PC-3 (cell line): ENCODE measurements around the gene WDR82. TPM values are rescaled to one million over a fixed set of nuclear protein-coding genes. Genes with fewer than 3 reads are reported as not detected.
A peak's percentile ranks its signal among the peaks of the same experiment; 100 is the strongest.

ENCODE experiments used
- ATAC-seq: fragments of 200-7000 bp; cut with Tn5 transposase; 2 replicates; pipeline ENCODE4 v1.9.1; 2020; ENCODE audit warnings: mild to moderate bottlenecking, moderate library complexity
- BruUV-seq: library from RNA; stranded (reverse); fragments of 400-500 nt; replicated peaks from 2 replicates; lab custom pipeline; 2021; lab: Mats Ljungman, UMichigan
- CTCF ChIA-PET: fragments of 300-600 bp; sonication (Branson Sonifier 250); formaldehyde crosslinking; loops from one replicate; lab custom pipeline; 2022; ENCODE audit warnings: antibody characterized with exemption; lab: Charles Lee
- POLR2A ChIA-PET: fragments of 300-600 bp; sonication (Branson Sonifier 250); formaldehyde crosslinking; loops from one replicate; lab custom pipeline; 2022; ENCODE audit warnings: antibody characterized with exemption; ENCODE audit not compliant: unreplicated experiment; lab: Charles Lee
- DNase-seq: peaks from one replicate; pipeline ENCODE4 v3.0.0-alpha.2; 2015
- H2AFZ ChIP-seq: fragments of 300-600 bp; sonication (generic); 2 replicates; pipeline ENCODE4 v1.6.0; 2016; ENCODE audit warnings: antibody characterized with exemption, low read length
- H3F3A ChIP-seq: fragments of 300-600 bp; sonication (generic); one replicate; pipeline ENCODE4 v1.6.0; 2017; ENCODE audit warnings: antibody characterized with exemption, low read length, control low read depth, mild to moderate bottlenecking; ENCODE audit not compliant: unreplicated experiment
- H3K27ac ChIP-seq: fragments of 300-600 bp; sonication (generic); 2 replicates; pipeline ENCODE4 v1.5.1; 2016; ENCODE audit warnings: mild to moderate bottlenecking, low read length
- H3K27me3 ChIP-seq: fragments of 300-600 bp; sonication (generic); 2 replicates; pipeline ENCODE4 v1.6.1; 2016; ENCODE audit warnings: low read length, mixed read lengths
- H3K36me3 ChIP-seq: fragments of 300-600 bp; sonication (generic); 2 replicates; pipeline ENCODE4 v1.6.1; 2016; ENCODE audit warnings: low read depth, mixed run types, low read length, mixed read lengths
- H3K4me1 ChIP-seq: fragments of 300-600 bp; sonication (generic); 2 replicates; pipeline ENCODE4 v1.5.1; 2016; ENCODE audit warnings: low read length; ENCODE audit not compliant: insufficient read depth
- H3K4me2 ChIP-seq: fragments of 300-600 bp; sonication (generic); 2 replicates; pipeline ENCODE4 v1.6.0; 2016; ENCODE audit warnings: low read length
- H3K4me3 ChIP-seq: fragments of 300-600 bp; sonication (generic); 2 replicates; pipeline ENCODE4 v1.5.1; 2016; ENCODE audit warnings: mild to moderate bottlenecking, low read length, mixed read lengths
- H3K79me2 ChIP-seq: fragments of 300-600 bp; sonication (generic); 2 replicates; pipeline ENCODE4 v1.6.1; 2017; ENCODE audit warnings: low read length, mixed read lengths
- H3K9ac ChIP-seq: fragments of 300-600 bp; sonication (generic); 2 replicates; pipeline ENCODE4 v1.6.0; 2016; ENCODE audit warnings: mild to moderate bottlenecking, low read length
- H3K9me2 ChIP-seq: fragments of 300-600 bp; sonication (generic); replicated peaks from 2 replicates; pipeline ENCODE4 v1.6.1; 2016; ENCODE audit warnings: mixed run types, low read length, mixed read lengths
- H3K9me3 ChIP-seq: fragments of 300-600 bp; sonication (generic); 2 replicates; pipeline ENCODE4 v1.6.1; 2016; ENCODE audit warnings: low read length, mixed read lengths
- H4K20me1 ChIP-seq: fragments of 300-600 bp; sonication (generic); 2 replicates; pipeline ENCODE4 v1.6.1; 2016; ENCODE audit warnings: low read length, mixed read lengths
- EZH2 ChIP-seq: fragments of 300-600 bp; sonication (generic); IDR thresholded peaks from one replicate; pipeline ENCODE4 v1.6.1; 2017; ENCODE audit warnings: antibody characterized with exemption, mild to moderate bottlenecking, low read length; ENCODE audit not compliant: unreplicated experiment
- EZH2phosphoT487 ChIP-seq: fragments of 300-600 bp; sonication (generic); IDR thresholded peaks from 2 replicates; pipeline ENCODE4 v1.6.1; 2018; ENCODE audit warnings: mild to moderate bottlenecking, antibody characterized with exemption, low read length, borderline replicate concordance
- intact Hi-C: fragments of 100-400 bp; cut with micrococcal nuclease; formaldehyde crosslinking; loops from 2 replicates; pipeline ENCODE4 v1.9.0; 2023
- total RNA-seq: library from RNA; depleted of rRNA; stranded (reverse); fragments of >200 nt; gene quantifications from 2 replicates; pipeline ENCODE4 v1.2.3, GENCODE V29; 2014
- TF ChIP-seq, protein P1 (sequence below): fragments of 300-600 bp; sonication (generic); conservative IDR thresholded peaks from 2 replicates; pipeline ENCODE4 v1.5.1; 2017; ENCODE audit warnings: antibody characterized with exemption, low read depth, mild to moderate bottlenecking, low read length

Gene WDR82
- total RNA-seq, 1 experiment from 2014 or later, result 56.4 TPM

DNA sequence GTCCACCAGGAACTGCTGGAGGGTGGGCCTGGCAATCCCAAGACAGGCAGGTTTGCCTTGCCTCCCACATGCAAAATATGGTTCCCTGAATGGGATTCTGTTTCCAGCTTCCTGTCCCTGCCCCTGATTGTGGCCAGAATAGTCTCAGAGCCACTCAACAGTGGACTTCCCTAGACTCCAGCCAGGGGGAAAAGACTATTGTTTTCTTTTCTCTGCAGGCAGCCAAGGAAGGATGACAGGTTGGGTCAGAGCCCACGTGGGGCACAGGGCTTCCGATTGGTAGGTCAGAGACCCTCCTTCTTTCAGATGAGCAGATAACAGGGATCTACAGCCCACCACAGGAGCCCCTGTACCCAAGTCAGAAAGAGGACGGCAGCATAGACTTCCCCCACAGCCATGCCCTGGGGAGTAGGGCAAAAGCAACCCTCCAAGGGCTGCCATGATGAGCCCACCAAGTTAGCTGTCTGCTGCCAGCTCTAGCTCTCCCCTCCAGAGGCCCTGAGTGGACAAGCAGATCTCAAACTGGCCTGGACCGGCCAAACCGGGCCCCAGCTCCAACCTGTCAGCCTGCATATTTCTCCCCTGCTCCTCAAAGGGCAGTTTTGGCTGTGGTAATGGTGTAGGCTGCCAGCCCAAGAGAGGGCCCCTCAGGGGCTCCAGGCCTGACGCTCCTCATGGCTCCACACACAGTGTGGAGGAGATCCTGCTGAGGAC, 59.4 kb downstream of the WDR82 start:
- Histone ChIP-seq H3K4me2 (peak overlapping the region; percentile 7; the same call in 1 of the 2 replicates), H3K4me1 (peaks cover 50% of the 10 kb centered on the region), H3K27me3 (no peaks in the 10 kb centered on the region), H3F3A (peaks cover 11% of the 10 kb centered on the region), H3K9me2 (no peaks in the 10 kb centered on the region), H3K9me3 (no peaks in the 10 kb centered on the region), H3K79me2 (no peaks in the 10 kb centered on the region), H3K4me3 (no peak overlapping the region), H3K27ac (peak overlapping the region; percentile 98), H2AFZ (no peak overlapping the region), H4K20me1 (no peaks in the 10 kb centered on the region), H3K9ac (peak overlapping the region; percentile 18), H3K36me3 (peaks cover 18% of the 10 kb centered on the region; the same call in 1 of the 2 replicates)
- TF ChIP-seq EZH2phosphoT487 (no peak), EZH2 (no peak)
- TF ChIP-seq, protein P1, sequence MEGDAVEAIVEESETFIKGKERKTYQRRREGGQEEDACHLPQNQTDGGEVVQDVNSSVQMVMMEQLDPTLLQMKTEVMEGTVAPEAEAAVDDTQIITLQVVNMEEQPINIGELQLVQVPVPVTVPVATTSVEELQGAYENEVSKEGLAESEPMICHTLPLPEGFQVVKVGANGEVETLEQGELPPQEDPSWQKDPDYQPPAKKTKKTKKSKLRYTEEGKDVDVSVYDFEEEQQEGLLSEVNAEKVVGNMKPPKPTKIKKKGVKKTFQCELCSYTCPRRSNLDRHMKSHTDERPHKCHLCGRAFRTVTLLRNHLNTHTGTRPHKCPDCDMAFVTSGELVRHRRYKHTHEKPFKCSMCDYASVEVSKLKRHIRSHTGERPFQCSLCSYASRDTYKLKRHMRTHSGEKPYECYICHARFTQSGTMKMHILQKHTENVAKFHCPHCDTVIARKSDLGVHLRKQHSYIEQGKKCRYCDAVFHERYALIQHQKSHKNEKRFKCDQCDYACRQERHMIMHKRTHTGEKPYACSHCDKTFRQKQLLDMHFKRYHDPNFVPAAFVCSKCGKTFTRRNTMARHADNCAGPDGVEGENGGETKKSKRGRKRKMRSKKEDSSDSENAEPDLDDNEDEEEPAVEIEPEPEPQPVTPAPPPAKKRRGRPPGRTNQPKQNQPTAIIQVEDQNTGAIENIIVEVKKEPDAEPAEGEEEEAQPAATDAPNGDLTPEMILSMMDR, result no peak
- POLR2A ChIA-PET, result interaction anchor here (1.4 kb wide), 1 partner anchor 18 kb away, joined by 8 read pairs; no protein-coding TSS in a partner anchor
- intact Hi-C loops, result loop anchor here (10.0 kb wide), 1 partner anchor 164 kb away; the partner anchor contains the start of gene DUSP7
- no TSS peak for BruUV-seq
- ATAC-seq (no peak), DNase-seq (peak; percentile 52)
- CTCF ChIA-PET, result interaction anchor here (0.6 to 2.2 kb wide), 5 partner anchors 12 to 217 kb away, joined by 3 to 28 read pairs (median 4); no protein-coding TSS in a partner anchor

DNA sequence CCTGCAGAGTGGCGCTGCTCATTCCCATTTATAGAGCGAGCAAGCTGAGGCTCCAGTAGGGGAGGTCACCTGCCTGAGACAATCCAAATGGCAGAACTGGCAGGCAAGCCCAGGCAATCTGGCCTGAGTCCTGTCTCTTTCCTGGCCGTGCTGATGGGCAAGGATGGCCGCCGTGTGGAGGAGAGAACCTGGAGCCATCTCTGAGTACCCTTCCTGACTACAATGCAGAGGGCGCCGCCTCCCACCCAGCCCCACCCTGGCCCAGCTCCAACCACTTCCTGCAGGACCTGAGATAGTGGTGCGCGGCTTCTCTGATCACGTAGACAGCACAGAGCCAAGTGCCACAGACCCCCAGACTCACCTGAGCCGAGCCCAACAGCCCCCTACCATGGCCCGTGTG, 60.0 kb downstream of the WDR82 start:
- peak overlapping the region; percentile 52; the same call in 1 of the 2 replicates for H3K4me2 ChIP-seq

More for the DNA sequence above, 60.0 kb downstream of the WDR82 start:
- Histone ChIP-seq H3K9me2 (no peaks in the 10 kb centered on the region), H3K27ac (peak overlapping the region; percentile 98), H2AFZ (no peak overlapping the region), H3K9ac (peak overlapping the region; percentile 84), H4K20me1 (no peaks in the 10 kb centered on the region), H3K4me1 (peaks cover 50% of the 10 kb centered on the region), H3K79me2 (no peaks in the 10 kb centered on the region), H3F3A (peaks cover 11% of the 10 kb centered on the region), H3K4me3 (no peak overlapping the region), H3K36me3 (peaks cover 24% of the 10 kb centered on the region; the same call in 1 of the 2 replicates), H3K27me3 (no peaks in the 10 kb centered on the region), H3K9me3 (no peaks in the 10 kb centered on the region)
- intact Hi-C loops, result loop anchor here (10.0 kb wide), 1 partner anchor 164 kb away; the partner anchor contains the start of gene DUSP7
- ChIA-PET POLR2A (no interaction called here), CTCF (no interaction called here)
- DNase-seq, result no peak
- no TSS peak for BruUV-seq
- ATAC-seq, result no peak
- TF ChIP-seq EZH2phosphoT487 (no peak), EZH2 (no peak)
- TF ChIP-seq, protein P1, result no peak
